SIG-M5 treated with dmso at 0.1 percent for 504 hours (cell line): ENCODE data around the gene BRSK1.

Experiments
- DNase-seq: peaks from one replicate; lab custom pipeline; 2025; ENCODE audit not compliant: unreplicated experiment; lab: John Stamatoyannopoulos, UW

The BRSK1 gene

GRCh38 chr19:55352040-55352439 lies 68.2 kb downstream of the BRSK1 start:
- no peak for DNase-seq

GRCh38 chr19:55352549-55353145 lies 68.8 kb downstream of the BRSK1 start:
- DNase-seq: no peak

GRCh38 chr19:55353356-55353802 lies 69.6 kb downstream of the BRSK1 start:
- DNase-seq: no peak

- DNase-seq: peak; percentile 41
Observed at GRCh38 chr19:55353803-55354697, 70.3 kb downstream of the BRSK1 start.

GRCh38 chr19:55354698-55355212 lies 71.0 kb downstream of the BRSK1 start, which contains the start of gene COX6B2:
TSS of gene COX6B2 (minus strand) at chr19:55354719. CDS start at chr19:55354521, 198 bp downstream.
- no peak for DNase-seq

GRCh38 chr19:55355213-55355821 lies 71.5 kb downstream of the BRSK1 start:
- no peak for DNase-seq

GRCh38 chr19:55358493-55358892 lies 74.7 kb downstream of the BRSK1 start:
- DNase-seq: no peak

GRCh38 chr19:55358943-55359908 lies 75.4 kb downstream of the BRSK1 start:
- DNase-seq: no peak

- DNase-seq: no peak
Observed at GRCh38 chr19:55360902-55361301, 77.1 kb downstream of the BRSK1 start.
